B cell (primary cell): ENCODE measurements around the gene EPB41L4B.

ENCODE experiments used
- EZH2 ChIP-seq: IDR thresholded peaks from 2 replicates; pipeline ENCODE4 v1.6.1; 2012; ENCODE audit warnings: borderline replicate concordance, low read depth, mild to moderate bottlenecking, moderate library complexity, low read length; ENCODE audit not compliant: insufficient read depth, poor library complexity, severe bottlenecking
- TF ChIP-seq, protein P1 (sequence below): fragments of 200-600 bp; IDR thresholded peaks from one replicate; pipeline ENCODE4 v1.8.0; 2022; ENCODE audit warnings: antibody characterized with exemption, mild to moderate bottlenecking

DNA sequence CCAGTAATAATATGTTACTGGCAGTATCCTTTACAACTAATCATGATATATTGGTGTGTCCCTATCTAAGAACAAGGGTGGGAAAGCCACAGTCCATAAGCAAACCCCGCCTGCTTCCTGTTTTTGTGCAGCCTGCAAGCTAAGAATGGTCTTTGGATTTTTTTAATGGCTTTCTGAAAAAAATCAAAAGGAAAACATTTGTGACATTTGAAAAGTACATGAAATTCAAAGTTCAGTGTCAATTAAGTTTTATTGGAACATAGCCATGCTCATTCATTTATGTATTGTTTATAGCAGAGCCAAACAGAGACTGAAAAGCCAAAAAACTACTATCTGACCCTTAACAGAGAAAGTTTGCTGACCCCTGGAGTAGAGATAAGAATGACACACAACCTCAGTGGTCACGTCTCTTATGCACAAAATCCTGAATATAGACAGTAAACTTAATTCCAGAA is 188.3 kb downstream of the EPB41L4B start:
- TF ChIP-seq, protein P1, sequence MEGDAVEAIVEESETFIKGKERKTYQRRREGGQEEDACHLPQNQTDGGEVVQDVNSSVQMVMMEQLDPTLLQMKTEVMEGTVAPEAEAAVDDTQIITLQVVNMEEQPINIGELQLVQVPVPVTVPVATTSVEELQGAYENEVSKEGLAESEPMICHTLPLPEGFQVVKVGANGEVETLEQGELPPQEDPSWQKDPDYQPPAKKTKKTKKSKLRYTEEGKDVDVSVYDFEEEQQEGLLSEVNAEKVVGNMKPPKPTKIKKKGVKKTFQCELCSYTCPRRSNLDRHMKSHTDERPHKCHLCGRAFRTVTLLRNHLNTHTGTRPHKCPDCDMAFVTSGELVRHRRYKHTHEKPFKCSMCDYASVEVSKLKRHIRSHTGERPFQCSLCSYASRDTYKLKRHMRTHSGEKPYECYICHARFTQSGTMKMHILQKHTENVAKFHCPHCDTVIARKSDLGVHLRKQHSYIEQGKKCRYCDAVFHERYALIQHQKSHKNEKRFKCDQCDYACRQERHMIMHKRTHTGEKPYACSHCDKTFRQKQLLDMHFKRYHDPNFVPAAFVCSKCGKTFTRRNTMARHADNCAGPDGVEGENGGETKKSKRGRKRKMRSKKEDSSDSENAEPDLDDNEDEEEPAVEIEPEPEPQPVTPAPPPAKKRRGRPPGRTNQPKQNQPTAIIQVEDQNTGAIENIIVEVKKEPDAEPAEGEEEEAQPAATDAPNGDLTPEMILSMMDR = no peak
- TF ChIP-seq EZH2 = no peak
